ENCODE data around the gene LPA.
"Not testable (repeated sequence)": the region's sequence is repeated elsewhere in the genome, so short reads cannot be mapped to it uniquely, and the experiment has no call there.

The LPA gene

GRCh38 chr6:160664198-160664597 is at the start of gene LPA:
TSS of gene LPA (minus strand) at chr6:160664275. CDS start at chr6:160664214, 61 bp downstream.
- DNase-seq: not testable (repeated sequence)

- not testable (repeated sequence) for DNase-seq
Measured at GRCh38 chr6:160708993-160709392, 44.9 kb upstream of the LPA start.

- not testable (repeated sequence) for DNase-seq
Measured at GRCh38 chr6:160704688-160705087, 40.6 kb upstream of the LPA start.

- not testable (repeated sequence) for DNase-seq
Measured at GRCh38 chr6:160701918-160702680, 38.0 kb upstream of the LPA start, which contains the start of gene PLG. TSS of gene PLG (plus strand) at chr6:160702244. CDS start at chr6:160702305, 61 bp downstream.

GRCh38 chr6:160697826-160698225 is 33.8 kb upstream of the LPA start:
- no peak for DNase-seq

- DNase-seq: not testable (repeated sequence)
Measured at GRCh38 chr6:160696884-160697283, 32.8 kb upstream of the LPA start.

- not testable (repeated sequence) for DNase-seq
Measured at GRCh38 chr6:160695622-160696021, 31.5 kb upstream of the LPA start.

- DNase-seq: not testable (repeated sequence)
Measured at GRCh38 chr6:160695025-160695424, 30.9 kb upstream of the LPA start.

GRCh38 chr6:160692369-160692959 is 28.4 kb upstream of the LPA start:
- no peak for DNase-seq

- DNase-seq: no peak
Measured at GRCh38 chr6:160691617-160692016, 27.5 kb upstream of the LPA start.

GRCh38 chr6:160690458-160690857 is 26.4 kb upstream of the LPA start:
- no peak for DNase-seq

GRCh38 chr6:160685762-160686450 is 21.8 kb upstream of the LPA start:
- DNase-seq: no peak

- DNase-seq: not testable (repeated sequence)
Measured at GRCh38 chr6:160685101-160685761, 21.2 kb upstream of the LPA start.

GRCh38 chr6:160679402-160679769 is 15.3 kb upstream of the LPA start:
- no peak for DNase-seq

- DNase-seq: no peak
Measured at GRCh38 chr6:160678744-160679401, 14.8 kb upstream of the LPA start.

- no peak for DNase-seq
Measured at GRCh38 chr6:160678230-160678629, 14.2 kb upstream of the LPA start.

GRCh38 chr6:160676418-160676817 is 12.3 kb upstream of the LPA start:
- DNase-seq: not testable (repeated sequence)

GRCh38 chr6:160668589-160668988 is 4.5 kb upstream of the LPA start:
- DNase-seq: no peak

GRCh38 chr6:160667639-160668481 is 3.8 kb upstream of the LPA start:
- no peak for DNase-seq

GRCh38 chr6:160662842-160663241 is 1.2 kb downstream of the LPA start:
- no peak for DNase-seq

- DNase-seq: no peak
Measured at GRCh38 chr6:160662429-160662828, 1.6 kb downstream of the LPA start.

GRCh38 chr6:160661216-160661615 is 2.9 kb downstream of the LPA start:
- DNase-seq: no peak
